GM12892 (cell line): Measurements from ENCODE around the gene ANXA1.

Source experiments
- DNase-seq: peaks from one replicate; pipeline ENCODE4 v3.0.0; 2011; ENCODE audit not compliant: insufficient read length
- FAIRE-seq: peaks from 2 replicates; lab custom pipeline; 2011; peaks lifted over from hg19 to GRCh38; lab: Jason Lieb, UNC
- POLR2A ChIP-seq: IDR thresholded peaks from 2 replicates; pipeline ENCODE4 v1.6.1; 2011; ENCODE audit warnings: low read depth, low read length, control low read depth
- POLR2AphosphoS5 ChIP-seq: IDR thresholded peaks from 2 replicates; pipeline ENCODE4 v1.6.1; 2011; ENCODE audit warnings: low read depth, low read length, control low read depth
- TAF1 ChIP-seq: IDR thresholded peaks from 2 replicates; pipeline ENCODE4 v1.6.1; 2011; ENCODE audit warnings: low read depth, mild to moderate bottlenecking, control low read depth, low read length, borderline replicate concordance

ANXA1 gene

GRCh38 chr9:73194284-73194683 is 42.6 kb downstream of the ANXA1 start:
- TF ChIP-seq POLR2A (no peak), POLR2AphosphoS5 (no peak), TAF1 (no peak)
- DNase-seq (no peak), FAIRE-seq (no peak)

GRCh38 chr9:73199448-73199847 is 47.8 kb downstream of the ANXA1 start:
- no peak for FAIRE-seq
- no peak for DNase-seq
- no peak for TF ChIP-seq POLR2AphosphoS5
- no peak for TF ChIP-seq POLR2A
- TF ChIP-seq TAF1 = no peak

GRCh38 chr9:73199886-73200285 is 48.2 kb downstream of the ANXA1 start:
- FAIRE-seq (no peak), DNase-seq (no peak)
- no peak for TF ChIP-seq TAF1
- no peak for TF ChIP-seq POLR2A
- no peak for TF ChIP-seq POLR2AphosphoS5

GRCh38 chr9:73200694-73201452 is 49.2 kb downstream of the ANXA1 start:
- peak; percentile 77 for FAIRE-seq
- no peak for TF ChIP-seq POLR2AphosphoS5
- TF ChIP-seq TAF1 = no peak
- TF ChIP-seq POLR2A = no peak
- no peak for DNase-seq

- TF ChIP-seq TAF1 (no peak), POLR2AphosphoS5 (no peak), POLR2A (no peak)
- no peak for DNase-seq
- FAIRE-seq = no peak
Measured at GRCh38 chr9:73202980-73203379, 51.3 kb downstream of the ANXA1 start.

GRCh38 chr9:73204936-73205335 is 53.3 kb downstream of the ANXA1 start:
- no peak for DNase-seq
- FAIRE-seq = no peak
- TF ChIP-seq POLR2AphosphoS5 (no peak), POLR2A (no peak), TAF1 (no peak)

- DNase-seq (no peak), FAIRE-seq (no peak)
- TF ChIP-seq TAF1 = no peak
- no peak for TF ChIP-seq POLR2AphosphoS5
- TF ChIP-seq POLR2A = no peak
Measured at GRCh38 chr9:73206851-73207250, 55.2 kb downstream of the ANXA1 start.

GRCh38 chr9:73210886-73211666 is 59.4 kb downstream of the ANXA1 start:
- FAIRE-seq = no peak
- TF ChIP-seq TAF1 (no peak), POLR2AphosphoS5 (no peak), POLR2A (no peak)
- DNase-seq = no peak

GRCh38 chr9:73213300-73213699 is 61.6 kb downstream of the ANXA1 start:
- DNase-seq (no peak), FAIRE-seq (no peak)
- TF ChIP-seq POLR2AphosphoS5 = no peak
- TF ChIP-seq POLR2A = no peak
- TF ChIP-seq TAF1 = no peak

GRCh38 chr9:73215249-73215648 is 63.6 kb downstream of the ANXA1 start:
- FAIRE-seq (no peak), DNase-seq (no peak)
- TF ChIP-seq POLR2A = no peak

GRCh38 chr9:73216100-73216499 is 64.4 kb downstream of the ANXA1 start:
- TF ChIP-seq POLR2AphosphoS5 (no peak), TAF1 (no peak), POLR2A (no peak)
- FAIRE-seq (no peak), DNase-seq (no peak)
